ENCODE data around the gene ZNF212.

GRCh38 chr7:149267733-149268132 lies 28.3 kb downstream of the ZNF212 start:
- TF ChIP-seq, protein P1, sequence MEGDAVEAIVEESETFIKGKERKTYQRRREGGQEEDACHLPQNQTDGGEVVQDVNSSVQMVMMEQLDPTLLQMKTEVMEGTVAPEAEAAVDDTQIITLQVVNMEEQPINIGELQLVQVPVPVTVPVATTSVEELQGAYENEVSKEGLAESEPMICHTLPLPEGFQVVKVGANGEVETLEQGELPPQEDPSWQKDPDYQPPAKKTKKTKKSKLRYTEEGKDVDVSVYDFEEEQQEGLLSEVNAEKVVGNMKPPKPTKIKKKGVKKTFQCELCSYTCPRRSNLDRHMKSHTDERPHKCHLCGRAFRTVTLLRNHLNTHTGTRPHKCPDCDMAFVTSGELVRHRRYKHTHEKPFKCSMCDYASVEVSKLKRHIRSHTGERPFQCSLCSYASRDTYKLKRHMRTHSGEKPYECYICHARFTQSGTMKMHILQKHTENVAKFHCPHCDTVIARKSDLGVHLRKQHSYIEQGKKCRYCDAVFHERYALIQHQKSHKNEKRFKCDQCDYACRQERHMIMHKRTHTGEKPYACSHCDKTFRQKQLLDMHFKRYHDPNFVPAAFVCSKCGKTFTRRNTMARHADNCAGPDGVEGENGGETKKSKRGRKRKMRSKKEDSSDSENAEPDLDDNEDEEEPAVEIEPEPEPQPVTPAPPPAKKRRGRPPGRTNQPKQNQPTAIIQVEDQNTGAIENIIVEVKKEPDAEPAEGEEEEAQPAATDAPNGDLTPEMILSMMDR (IDR thresholded peaks at IDR 0.05; ENCODE audit: low read depth, low read length) = no peak
- TF ChIP-seq EZH2phosphoT487 (IDR thresholded peaks at IDR 0.05; ENCODE audit: low read depth) = no peak
